Upper lobe of left lung (tissue), 4 donors: ENCODE measurements around the gene TRAK2.

Experiments
- CTCF ChIP-seq, 6 experiments: fragments of 450-650 bp in 4 of 6; fragments of 200-600 bp in 2 of 6; sonication (generic) in 2 of 6; IDR thresholded peaks; one replicate each; pipeline ENCODE4 v1.5.1; 2016 to 2019; ENCODE audit warnings: antibody characterized with exemption in 6 of 6
- EP300 ChIP-seq, 4 donors: sonication (generic); formaldehyde crosslinking; IDR thresholded peaks; one replicate each; pipeline ENCODE4 v1.5.1; 2017; ENCODE audit warnings: antibody characterized with exemption in 4 of 4, control low read depth in 2 of 4
- POLR2A ChIP-seq, 4 donors: fragments of 450-650 bp; IDR thresholded peaks; one replicate each; pipeline ENCODE4 v1.5.1; 2016 to 2017; ENCODE audit warnings: antibody characterized with exemption in 4 of 4, mild to moderate bottlenecking in 2 of 4
- POLR2AphosphoS5 ChIP-seq, 2 donors: sonication (generic); formaldehyde crosslinking; IDR thresholded peaks; one replicate each; pipeline ENCODE4 v1.5.1; 2017; ENCODE audit warnings: antibody characterized with exemption in 2 of 2

- no peak for TF ChIP-seq CTCF (IDR thresholded peaks at IDR 0.05)
- no peak for TF ChIP-seq POLR2A (IDR thresholded peaks at IDR 0.05)
- TF ChIP-seq POLR2AphosphoS5 (IDR thresholded peaks at IDR 0.05) = no peak
- TF ChIP-seq EP300 (IDR thresholded peaks at IDR 0.05) = no peak
These were observed 39.0 kb upstream of the TRAK2 start for GRCh38 chr2:201490291-201490690.
